Activated CD4-positive, alpha-beta memory T cell treated with anti-CD3 and anti-CD28 coated beads, Interleukin-2, amount 10 ng/mL, durations not matched to agents 7 days and 5 days (primary cell): Measurements from ENCODE around the gene CCDC179. TPM values are rescaled to one million over a fixed set of nuclear protein-coding genes. Genes with fewer than 3 reads are reported as not detected.

Experiments
- CTCF ChIA-PET: fragments of 350-600 bp; sonication (Branson Sonifier 250); formaldehyde crosslinking; loops from one replicate; lab custom pipeline; 2021; ENCODE audit warnings: antibody characterized with exemption, inconsistent platforms; lab: Charles Lee
- POLR2A ChIA-PET: fragments of 350-600 bp; sonication (Branson Sonifier 250); formaldehyde crosslinking; loops from one replicate; lab custom pipeline; 2021; ENCODE audit warnings: antibody characterized with exemption; lab: Charles Lee
- DNase-seq: peaks from one replicate; pipeline ENCODE4 v3.0.0-alpha.2; 2020
- H3K27ac Mint-ChIP-seq: one replicate; pipeline ENCODE4 v1.8.0; 2021; ENCODE audit warnings: mild to moderate bottlenecking, mixed read lengths
- H3K27me3 Mint-ChIP-seq: one replicate; pipeline ENCODE4 v1.8.0; 2021; ENCODE audit warnings: mixed read lengths
- H3K36me3 Mint-ChIP-seq: one replicate; pipeline ENCODE4 v1.8.0; 2021; ENCODE audit warnings: low read depth, mixed read lengths
- H3K4me1 Mint-ChIP-seq: one replicate; pipeline ENCODE4 v1.8.0; 2021; ENCODE audit warnings: mixed read lengths
- H3K4me3 Mint-ChIP-seq: one replicate; pipeline ENCODE4 v1.8.0; 2021; ENCODE audit warnings: mild to moderate bottlenecking, mixed read lengths
- H3K9me3 Mint-ChIP-seq: one replicate; pipeline ENCODE4 v1.8.0; 2021; ENCODE audit warnings: mixed read lengths
- total RNA-seq, 2 experiments: library from RNA; stranded (reverse); gene quantifications; one replicate each; pipeline ENCODE4 v1.2.3, GENCODE V29; 2021

CCDC179 gene
- total RNA-seq, 2 experiments from 2014 or later = not detected

- H3K36me3 Mint-ChIP-seq = no peaks in the 10 kb centered on the region
- H3K9me3 Mint-ChIP-seq = no peaks in the 10 kb centered on the region
- ChIA-PET CTCF (no interaction called here), POLR2A (no interaction called here)
- H3K4me1 Mint-ChIP-seq = no peaks in the 10 kb centered on the region
- no peak overlapping the region for H3K4me3 Mint-ChIP-seq
- no peak for DNase-seq
- H3K27ac Mint-ChIP-seq = no peak overlapping the region
- H3K27me3 Mint-ChIP-seq = no peaks in the 10 kb centered on the region
Observed at GRCh38 chr11:22800482-22800881, 59.8 kb downstream of the CCDC179 start.

GRCh38 chr11:22798901-22799300 lies 61.4 kb downstream of the CCDC179 start:
- H3K4me3 Mint-ChIP-seq = no peak overlapping the region
- H3K27me3 Mint-ChIP-seq = no peaks in the 10 kb centered on the region
- H3K9me3 Mint-ChIP-seq = no peaks in the 10 kb centered on the region
- H3K4me1 Mint-ChIP-seq = no peaks in the 10 kb centered on the region
- POLR2A ChIA-PET = no interaction called here
- CTCF ChIA-PET = interaction anchor here (1.2 kb wide), 1 partner anchor 11 kb away, joined by 5 read pairs; no protein-coding TSS in a partner anchor
- DNase-seq = no peak
- no peak overlapping the region for H3K27ac Mint-ChIP-seq
- H3K36me3 Mint-ChIP-seq = no peaks in the 10 kb centered on the region

GRCh38 chr11:22797047-22797446 lies 63.2 kb downstream of the CCDC179 start:
- ChIA-PET POLR2A (no interaction called here), CTCF (interaction anchor here (1.4 kb wide), 1 partner anchor 9 kb away, joined by 5 read pairs; no protein-coding TSS in a partner anchor)
- Mint-ChIP-seq H3K4me3 (no peak overlapping the region), H3K9me3 (no peaks in the 10 kb centered on the region), H3K27ac (no peak overlapping the region), H3K27me3 (no peaks in the 10 kb centered on the region), H3K4me1 (no peaks in the 10 kb centered on the region), H3K36me3 (no peaks in the 10 kb centered on the region)
- no peak for DNase-seq

Other genes starting within 250 kb of the CCDC179 start
- gene FANCF, start 234.7 kb downstream of the CCDC179 start, total RNA-seq = 10 to 100 TPM; 13.2 to 13.6 TPM
- 1 to 10 TPM; 1.1 to 1.2 TPM for gene GAS2, start 193.9 kb downstream of the CCDC179 start, total RNA-seq
- gene SVIP, start 30.7 kb downstream of the CCDC179 start, total RNA-seq = 10 to 100 TPM; 26.9 to 27.5 TPM